Activated CD4-positive, alpha-beta T cell treated with anti-CD3 and anti-CD28 coated beads for 36 hours (primary cell): ENCODE results near the gene METTL21C. TPM values are rescaled to one million over a fixed set of nuclear protein-coding genes. Genes with fewer than 3 reads are reported as not detected.

Experiments
- ATAC-seq: fragments of 200-7000 bp; cut with Tn5 transposase; one replicate; pipeline ENCODE4 v1.10.0; 2021; ENCODE audit warnings: mild to moderate bottlenecking, moderate library complexity
- CTCF ChIA-PET: fragments of 350-600 bp; sonication (Branson Sonifier 250); formaldehyde crosslinking; loops from one replicate; lab custom pipeline; 2021; ENCODE audit warnings: antibody characterized with exemption; lab: Charles Lee
- POLR2A ChIA-PET: fragments of 350-600 bp; sonication (Branson Sonifier 250); formaldehyde crosslinking; loops from one replicate; lab custom pipeline; 2021; ENCODE audit warnings: antibody characterized with exemption, inconsistent platforms; lab: Charles Lee
- DNase-seq: peaks from one replicate; pipeline ENCODE4 v3.0.0-alpha.2; 2020
- H3K27ac Mint-ChIP-seq: one replicate; pipeline ENCODE4 v1.8.0; 2021; ENCODE audit warnings: mixed read lengths
- H3K27me3 Mint-ChIP-seq: one replicate; pipeline ENCODE4 v1.8.0; 2021; ENCODE audit warnings: mixed read lengths
- H3K36me3 Mint-ChIP-seq: one replicate; pipeline ENCODE4 v1.8.0; 2021; ENCODE audit warnings: low read depth, mixed read lengths
- H3K4me1 Mint-ChIP-seq: one replicate; pipeline ENCODE4 v1.8.0; 2021; ENCODE audit warnings: mixed read lengths
- H3K4me3 Mint-ChIP-seq: one replicate; pipeline ENCODE4 v1.8.0; 2021; ENCODE audit warnings: mild to moderate bottlenecking, moderate library complexity, mixed read lengths
- H3K9me3 Mint-ChIP-seq: one replicate; pipeline ENCODE4 v1.8.0; 2021; ENCODE audit warnings: low read depth, mixed read lengths
- intact Hi-C, 2 experiments: fragments of 100-400 bp; cut with DNase I in 1 of 2; cut with micrococcal nuclease in 1 of 2; formaldehyde crosslinking; loops; one replicate each; pipeline versions ENCODE4 v1.14.2 to v1.15.1; 2022 to 2024; cut with DNase I, micrococcal nuclease
- total RNA-seq, 2 experiments: library from RNA; stranded (reverse); gene quantifications; one replicate each; pipeline ENCODE4 v1.2.3, GENCODE V29; 2021

METTL21C gene
- total RNA-seq, 2 experiments from 2014 or later = not detected

DNA sequence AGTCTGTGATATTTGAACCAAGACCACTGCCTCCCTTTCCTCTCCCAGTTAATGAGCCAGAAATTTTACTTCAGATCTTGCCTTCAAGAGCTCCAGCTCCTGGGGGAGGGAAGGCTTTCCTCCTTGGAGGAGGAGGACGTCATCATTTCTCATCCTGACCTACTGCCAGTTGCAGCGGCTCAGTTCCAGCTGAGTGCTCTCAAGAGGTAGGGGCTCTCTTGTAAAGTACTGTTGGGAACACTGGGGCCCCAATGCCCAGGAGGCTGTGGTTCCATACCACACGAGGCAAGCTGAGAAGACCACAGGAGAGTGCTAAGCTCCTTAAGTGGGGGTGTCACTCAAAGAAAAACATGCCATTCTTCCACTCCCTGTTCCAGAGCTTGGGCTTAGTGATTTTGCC is 36.2 kb downstream of the METTL21C start:
- H3K36me3 Mint-ChIP-seq = peaks cover 40% of the 10 kb centered on the region
- H3K4me1 Mint-ChIP-seq = no peaks in the 10 kb centered on the region
- H3K27ac Mint-ChIP-seq = no peak overlapping the region
- ATAC-seq (no peak), DNase-seq (no peak)
- H3K4me3 Mint-ChIP-seq = no peak overlapping the region
- CTCF ChIA-PET = no interaction called here
- intact Hi-C loops = no loop called here
- POLR2A ChIA-PET = no interaction called here
- no peaks in the 10 kb centered on the region for H3K27me3 Mint-ChIP-seq
- no peaks in the 10 kb centered on the region for H3K9me3 Mint-ChIP-seq

DNA sequence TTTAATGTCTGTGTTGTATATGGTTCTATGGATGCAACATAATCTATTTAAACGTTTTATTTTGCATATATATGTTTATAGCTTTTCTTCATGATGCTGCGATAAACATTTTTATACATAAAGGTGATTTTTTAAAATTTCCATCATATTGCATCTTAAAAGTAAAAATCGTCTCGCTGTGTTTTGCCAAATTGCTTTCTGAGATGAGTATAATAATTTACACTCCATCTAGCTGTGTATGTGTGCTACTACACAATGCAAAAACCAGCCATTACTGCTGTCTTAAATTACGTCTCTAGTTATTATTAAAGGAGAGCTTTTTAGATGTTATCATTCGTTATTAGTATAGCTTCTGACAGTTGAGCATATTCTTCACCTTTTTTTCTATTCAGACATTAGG is 37.2 kb downstream of the METTL21C start:
- H3K36me3 Mint-ChIP-seq = peaks cover 42% of the 10 kb centered on the region
- intact Hi-C loops = no loop called here
- no peak overlapping the region for H3K4me3 Mint-ChIP-seq
- H3K27ac Mint-ChIP-seq = no peak overlapping the region
- no peaks in the 10 kb centered on the region for H3K9me3 Mint-ChIP-seq
- POLR2A ChIA-PET = no interaction called here
- CTCF ChIA-PET = no interaction called here
- ATAC-seq (no peak), DNase-seq (no peak)
- H3K4me1 Mint-ChIP-seq = no peaks in the 10 kb centered on the region
- no peaks in the 10 kb centered on the region for H3K27me3 Mint-ChIP-seq

DNA sequence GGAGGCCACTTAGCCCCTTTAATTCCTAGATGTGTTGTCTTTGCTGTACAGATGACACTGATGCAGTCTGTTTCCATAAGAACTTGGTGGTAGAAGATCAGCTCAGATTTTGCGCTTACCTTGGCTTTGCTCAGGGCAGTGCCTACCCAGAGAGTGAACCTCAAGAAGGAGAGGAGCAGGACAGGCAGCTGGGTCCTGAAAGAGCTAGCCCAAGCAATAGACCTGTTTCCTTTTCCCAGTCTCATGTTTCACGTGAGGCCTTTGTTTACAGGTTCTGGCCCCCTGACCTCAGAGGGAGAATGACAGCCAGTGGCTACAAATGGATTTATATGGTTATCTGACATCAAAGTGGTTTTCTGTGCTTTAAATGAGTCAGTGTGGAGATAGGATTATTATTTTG is 40.1 kb downstream of the METTL21C start:
- Mint-ChIP-seq H3K4me3 (no peak overlapping the region), H3K36me3 (peaks cover 38% of the 10 kb centered on the region), H3K27ac (no peak overlapping the region), H3K4me1 (peaks cover 4% of the 10 kb centered on the region), H3K27me3 (no peaks in the 10 kb centered on the region), H3K9me3 (no peaks in the 10 kb centered on the region)
- ChIA-PET POLR2A (interaction anchor here (0.6 kb wide), 1 partner anchor 220 kb away, joined by 4 read pairs; no protein-coding TSS in a partner anchor), CTCF (interaction anchor here (1.3 kb wide), 1 partner anchor 8 kb away, joined by 3 read pairs; no protein-coding TSS in a partner anchor)
- DNase-seq = no peak
- no peak for ATAC-seq
- intact Hi-C loops = no loop called here

DNA sequence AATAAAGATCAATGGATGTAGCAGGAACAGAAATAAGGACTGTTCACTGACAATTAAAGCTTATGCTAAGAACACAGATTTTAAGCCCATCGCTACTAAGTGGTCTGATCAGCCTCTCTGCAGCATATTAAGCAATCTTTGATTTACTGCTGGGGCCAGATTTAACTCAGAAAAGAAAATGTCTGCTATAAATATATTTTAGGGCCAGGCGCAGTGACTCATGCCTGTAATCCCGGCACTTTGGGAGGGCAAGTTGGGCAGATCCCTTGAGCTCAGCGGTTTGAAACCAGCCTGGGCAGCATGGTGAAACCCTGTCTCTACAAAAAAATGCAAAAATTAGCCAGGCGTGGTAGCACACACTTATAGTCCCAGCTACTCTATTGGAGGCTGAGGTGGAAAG is 43.0 kb downstream of the METTL21C start:
- Mint-ChIP-seq H3K4me3 (no peak overlapping the region), H3K27ac (no peak overlapping the region), H3K36me3 (peaks cover 39% of the 10 kb centered on the region), H3K9me3 (no peaks in the 10 kb centered on the region), H3K4me1 (peaks cover 6% of the 10 kb centered on the region), H3K27me3 (no peaks in the 10 kb centered on the region)
- intact Hi-C loops = no loop called here
- ChIA-PET POLR2A (no interaction called here), CTCF (no interaction called here)
- DNase-seq (no peak), ATAC-seq (no peak)

DNA sequence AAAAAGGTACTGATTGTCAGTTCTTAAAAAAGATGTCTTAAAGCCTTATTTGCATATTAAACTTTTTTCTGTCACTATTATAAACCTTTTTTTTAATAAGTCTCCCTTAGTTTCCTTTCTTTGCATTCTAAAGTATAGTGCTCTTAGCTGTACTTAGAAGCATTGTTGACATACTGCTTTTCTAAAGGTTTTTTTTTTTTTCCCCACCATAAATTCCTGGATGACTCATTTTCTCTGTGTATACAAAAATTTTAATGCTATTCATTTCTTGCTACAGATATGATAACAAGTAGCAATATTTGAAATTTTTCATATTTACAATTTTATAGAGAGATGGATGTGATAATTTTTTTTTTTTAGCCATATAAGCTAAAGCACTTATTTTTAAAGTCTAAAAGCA is 43.5 kb downstream of the METTL21C start:
- intact Hi-C loops = no loop called here
- CTCF ChIA-PET = no interaction called here
- Mint-ChIP-seq H3K27me3 (no peaks in the 10 kb centered on the region), H3K9me3 (no peaks in the 10 kb centered on the region), H3K36me3 (peaks cover 42% of the 10 kb centered on the region), H3K4me1 (peaks cover 6% of the 10 kb centered on the region), H3K4me3 (no peak overlapping the region), H3K27ac (no peak overlapping the region)
- ATAC-seq (no peak), DNase-seq (no peak)
- POLR2A ChIA-PET = no interaction called here

DNA sequence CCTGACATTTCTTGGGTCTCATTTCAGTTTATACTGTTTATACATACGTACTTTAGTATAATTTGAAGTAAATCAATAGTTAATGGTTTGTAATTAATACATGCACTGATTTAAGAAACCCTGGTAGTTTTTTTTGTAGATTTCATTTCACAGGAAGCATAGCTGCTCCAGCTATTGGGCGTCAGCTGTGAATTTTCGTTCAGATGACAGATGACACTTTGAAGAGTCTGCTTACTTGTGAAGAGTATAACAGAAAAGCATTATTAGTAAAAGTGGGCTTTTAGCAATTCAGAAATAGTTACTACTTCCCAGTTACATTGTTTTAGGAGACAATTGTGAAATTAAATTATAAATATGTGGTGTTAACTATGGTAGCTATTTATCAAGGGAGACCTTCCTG is 44.4 kb downstream of the METTL21C start:
- no peak overlapping the region for H3K27ac Mint-ChIP-seq
- no peak overlapping the region for H3K4me3 Mint-ChIP-seq
- intact Hi-C loops = no loop called here
- no peak for ATAC-seq
- ChIA-PET CTCF (interaction anchor here (0.5 to 1.1 kb wide), 2 partner anchors 18 to 141 kb away, joined by 3 read pairs; no protein-coding TSS in a partner anchor), POLR2A (interaction anchor here (0.7 kb wide), 1 partner anchor 192 kb away, joined by 3 read pairs; no protein-coding TSS in a partner anchor)
- DNase-seq = no peak
- no peaks in the 10 kb centered on the region for H3K9me3 Mint-ChIP-seq
- H3K4me1 Mint-ChIP-seq = peaks cover 6% of the 10 kb centered on the region
- no peaks in the 10 kb centered on the region for H3K27me3 Mint-ChIP-seq
- peaks cover 44% of the 10 kb centered on the region for H3K36me3 Mint-ChIP-seq

DNA sequence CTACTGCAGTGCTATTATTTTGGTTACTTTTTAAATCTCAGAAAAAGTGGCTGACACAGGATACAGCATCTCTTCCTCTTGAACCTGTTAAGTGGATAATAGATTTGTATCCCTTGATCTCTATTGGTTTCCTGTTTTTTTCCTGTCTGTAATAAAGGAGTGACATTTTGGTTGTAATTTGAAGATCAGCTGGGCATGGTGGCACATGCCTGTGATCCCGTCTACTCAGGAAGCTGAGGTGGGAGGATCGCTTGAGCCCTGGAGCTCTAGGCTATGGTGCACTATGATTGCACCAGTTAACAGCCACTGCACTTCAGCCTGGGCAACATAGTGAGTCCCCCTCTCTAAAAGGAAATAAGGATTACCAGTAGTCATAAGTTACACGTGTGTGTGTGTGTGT is 46.8 kb downstream of the METTL21C start:
- Mint-ChIP-seq H3K9me3 (no peaks in the 10 kb centered on the region), H3K4me1 (peaks cover 13% of the 10 kb centered on the region), H3K36me3 (peaks cover 55% of the 10 kb centered on the region), H3K27me3 (no peaks in the 10 kb centered on the region), H3K4me3 (no peak overlapping the region), H3K27ac (peak overlapping the region; percentile 51)
- POLR2A ChIA-PET = interaction anchor here (0.7 kb wide), 1 partner anchor 412 kb away, joined by 3 read pairs; no protein-coding TSS in a partner anchor
- CTCF ChIA-PET = no interaction called here
- ATAC-seq = no peak
- intact Hi-C loops = no loop called here
- DNase-seq = no peak

DNA sequence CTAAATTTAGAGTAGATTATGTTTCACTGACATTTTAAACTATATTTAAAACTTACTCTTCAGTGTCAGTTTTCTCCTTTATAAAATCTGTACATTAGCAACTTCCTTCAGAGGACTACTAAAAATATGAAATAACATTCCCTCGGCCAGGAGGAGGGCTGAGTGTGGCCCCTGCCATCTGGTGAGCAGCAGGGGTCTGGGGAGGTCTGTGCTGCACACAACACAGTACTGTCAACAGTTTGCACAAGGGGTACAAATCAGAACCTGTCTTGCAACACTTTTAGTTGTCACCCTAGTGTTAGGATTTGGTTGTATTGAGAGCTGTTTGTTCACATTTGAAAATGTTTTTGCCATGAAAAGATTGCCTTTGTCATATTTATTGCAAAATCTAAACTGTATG is 49.1 kb downstream of the METTL21C start:
- no peaks in the 10 kb centered on the region for H3K9me3 Mint-ChIP-seq
- POLR2A ChIA-PET = no interaction called here
- H3K4me3 Mint-ChIP-seq = no peak overlapping the region
- intact Hi-C loops = no loop called here
- CTCF ChIA-PET = interaction anchor here (1.7 kb wide), 1 partner anchor 19 kb away, joined by 4 read pairs; no protein-coding TSS in a partner anchor
- H3K4me1 Mint-ChIP-seq = peaks cover 9% of the 10 kb centered on the region
- DNase-seq = no peak
- no peak overlapping the region for H3K27ac Mint-ChIP-seq
- ATAC-seq = no peak
- no peaks in the 10 kb centered on the region for H3K27me3 Mint-ChIP-seq
- H3K36me3 Mint-ChIP-seq = peaks cover 51% of the 10 kb centered on the region

DNA sequence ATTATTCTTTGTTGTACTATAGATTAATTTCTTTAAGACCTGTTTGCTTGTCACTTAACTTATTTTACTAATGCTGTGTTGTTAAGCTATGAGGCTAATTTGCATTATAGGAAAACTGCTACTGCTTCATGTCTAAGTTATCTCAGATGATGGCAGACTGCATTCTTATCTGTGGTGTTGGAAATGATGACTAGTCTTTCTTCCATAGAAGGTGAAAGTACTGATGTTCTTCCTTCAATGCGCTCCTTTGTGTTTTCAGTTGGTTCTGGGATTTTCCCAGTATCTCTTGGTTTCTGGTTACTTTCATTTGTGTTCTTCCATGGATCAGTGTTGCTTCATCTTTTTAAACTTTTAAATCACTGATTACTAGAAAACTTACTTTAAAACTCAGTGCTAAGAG is 51.2 kb downstream of the METTL21C start:
- Mint-ChIP-seq H3K27ac (peak overlapping the region; percentile 51), H3K27me3 (no peaks in the 10 kb centered on the region), H3K4me3 (no peak overlapping the region), H3K36me3 (peaks cover 46% of the 10 kb centered on the region), H3K9me3 (no peaks in the 10 kb centered on the region), H3K4me1 (peaks cover 9% of the 10 kb centered on the region)
- DNase-seq (no peak), ATAC-seq (no peak)
- intact Hi-C loops = no loop called here
- ChIA-PET POLR2A (no interaction called here), CTCF (interaction anchor here (0.9 to 1.8 kb wide), 2 partner anchors 9 to 10 kb away, joined by 4 to 6 read pairs; no protein-coding TSS in a partner anchor)

DNA sequence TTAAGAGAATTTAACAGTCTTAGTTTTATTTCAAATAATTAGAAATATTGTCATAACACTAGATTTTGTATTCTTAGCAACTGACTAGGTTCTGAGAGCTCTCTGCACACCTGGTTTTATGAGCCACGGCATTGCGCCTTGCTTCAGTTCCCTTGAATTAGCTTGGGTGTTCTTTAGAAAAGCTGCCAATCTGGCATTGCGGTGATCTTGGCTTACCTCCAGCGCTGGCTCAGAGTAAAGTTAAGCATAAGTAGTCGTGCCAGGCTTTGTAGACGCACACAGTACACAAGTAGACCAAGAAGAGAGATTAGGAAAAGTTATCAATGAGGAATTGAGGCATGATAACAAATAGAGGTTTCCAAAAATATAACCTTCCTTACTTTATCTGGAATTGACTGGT is 52.4 kb downstream of the METTL21C start:
- H3K27me3 Mint-ChIP-seq = no peaks in the 10 kb centered on the region
- peaks cover 47% of the 10 kb centered on the region for H3K36me3 Mint-ChIP-seq
- no peak for DNase-seq
- ChIA-PET POLR2A (no interaction called here), CTCF (interaction anchor here (0.7 to 1.8 kb wide), 3 partner anchors 9 to 20 kb away, joined by 3 to 6 read pairs (median 4); no protein-coding TSS in a partner anchor)
- H3K4me3 Mint-ChIP-seq = no peak overlapping the region
- no peaks in the 10 kb centered on the region for H3K9me3 Mint-ChIP-seq
- intact Hi-C loops = no loop called here
- no peak overlapping the region for H3K27ac Mint-ChIP-seq
- ATAC-seq = no peak
- peaks cover 7% of the 10 kb centered on the region for H3K4me1 Mint-ChIP-seq

DNA sequence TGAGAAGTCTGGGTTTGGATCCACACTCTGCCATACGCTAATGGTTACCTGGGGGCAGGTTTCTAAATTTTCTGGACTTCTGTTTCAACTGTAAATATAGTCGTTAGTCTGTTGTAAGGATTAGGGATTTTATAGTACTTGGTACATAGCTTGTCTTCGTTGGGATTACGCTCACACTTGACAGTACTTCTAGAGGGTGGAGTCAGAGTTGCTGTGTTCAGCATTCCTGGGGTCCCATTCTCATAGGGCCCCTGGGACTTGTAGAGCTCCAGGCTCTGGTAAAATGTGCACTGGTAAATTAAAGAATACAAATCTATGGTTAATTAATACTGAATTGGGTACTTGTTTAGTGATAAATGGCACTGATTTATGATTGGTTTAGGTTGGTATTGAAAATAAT is 52.8 kb downstream of the METTL21C start:
- no peak for ATAC-seq
- intact Hi-C loops = no loop called here
- H3K9me3 Mint-ChIP-seq = no peaks in the 10 kb centered on the region
- H3K4me3 Mint-ChIP-seq = no peak overlapping the region
- no peak for DNase-seq
- CTCF ChIA-PET = interaction anchor here (0.7 kb wide), 1 partner anchor 19 kb away, joined by 3 read pairs; no protein-coding TSS in a partner anchor
- H3K4me1 Mint-ChIP-seq = peaks cover 7% of the 10 kb centered on the region
- no peak overlapping the region for H3K27ac Mint-ChIP-seq
- no peaks in the 10 kb centered on the region for H3K27me3 Mint-ChIP-seq
- POLR2A ChIA-PET = no interaction called here
- H3K36me3 Mint-ChIP-seq = peaks cover 48% of the 10 kb centered on the region

DNA sequence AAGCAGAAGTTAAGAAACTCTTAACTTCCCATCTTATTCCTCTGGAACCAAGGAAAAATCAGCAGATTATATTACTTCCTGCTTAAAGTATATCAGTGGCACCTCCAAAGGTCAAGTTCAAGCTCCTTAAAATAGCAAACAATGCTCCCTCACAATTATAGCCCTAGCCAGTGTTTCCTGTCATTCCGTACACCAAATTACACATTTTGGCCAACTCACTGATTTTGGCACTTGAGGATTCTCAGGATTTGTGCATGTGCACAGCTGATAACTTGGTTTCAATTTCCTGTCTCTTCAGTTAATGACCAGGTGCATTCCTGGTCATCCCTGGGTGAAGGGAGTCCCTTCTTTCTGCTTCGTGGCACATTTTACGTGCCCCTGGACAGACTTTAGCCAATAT is 56.1 kb downstream of the METTL21C start:
- H3K27me3 Mint-ChIP-seq = no peaks in the 10 kb centered on the region
- CTCF ChIA-PET = interaction anchor here (0.8 kb wide), 1 partner anchor 40 kb away, joined by 3 read pairs; no protein-coding TSS in a partner anchor
- peaks cover 5% of the 10 kb centered on the region for H3K4me1 Mint-ChIP-seq
- no peak overlapping the region for H3K27ac Mint-ChIP-seq
- intact Hi-C loops = no loop called here
- H3K36me3 Mint-ChIP-seq = peaks cover 56% of the 10 kb centered on the region
- H3K9me3 Mint-ChIP-seq = no peaks in the 10 kb centered on the region
- no peak overlapping the region for H3K4me3 Mint-ChIP-seq
- DNase-seq (no peak), ATAC-seq (no peak)
- POLR2A ChIA-PET = no interaction called here
